K562 (cell line): ENCODE measurements around the gene AQP9. TPM values are rescaled to one million over a fixed set of nuclear protein-coding genes. Genes with fewer than 3 reads are reported as not detected.
A peak's percentile ranks its signal among the peaks of the same experiment; 100 is the strongest.

Experiments used
- ATAC-seq: fragments of 200-7000 bp; cut with Tn5 transposase; 3 replicates; pipeline ENCODE4 v1.9.1; 2020; ENCODE audit warnings: moderate library complexity
- BruUV-seq: library from RNA; stranded (reverse); fragments of 400-500 nt; replicated peaks from 2 replicates; lab custom pipeline; 2021; lab: Mats Ljungman, UMichigan
- CTCF ChIA-PET: fragments of 300-600 bp; formaldehyde crosslinking; extraction: SDS; loops from one replicate; lab custom pipeline; 2021; ENCODE audit warnings: low intra/inter-chr PET ratio; lab: Yijun Ruan, JAX
- POLR2A ChIA-PET: fragments of 300-600, 350-650 bp; sonication (Branson Sonifier 250); formaldehyde crosslinking; extraction: SDS; loops from one replicate; lab custom pipeline; 2021; ENCODE audit warnings: antibody characterized with exemption, inconsistent platforms; lab: Yijun Ruan, JAX
- DNase-seq, 4 experiments: peaks; one replicate each; pipeline versions ENCODE4 v3.0.0 to v3.0.0-alpha.2; 2011 to 2018; ENCODE audit warnings: low spot score in 3 of 4, mixed read lengths in 3 of 4; ENCODE audit errors: extremely low read depth in 1 of 4
- FAIRE-seq: peaks from 2 replicates; lab custom pipeline; 2011; peaks lifted over from hg19 to GRCh38; lab: Jason Lieb, UNC
- H2AFZ ChIP-seq: 2 replicates; pipeline ENCODE4 v1.6.0; 2011; ENCODE audit warnings: low read depth, low read length, control low read depth, inconsistent platforms
- H3K27ac ChIP-seq: fragments of 200-600 bp; 3 replicates; pipeline ENCODE4 v1.8.0; 2011; ENCODE audit warnings: low read depth, mild to moderate bottlenecking, control low read depth, inconsistent platforms, low read length, moderate library complexity, mixed read lengths; ENCODE audit errors: extremely low read depth
- H3K27me3 ChIP-seq, 2 experiments: fragments of 300-600 bp in 1 of 2; 2 replicates in 1 of 2; 3 replicates in 1 of 2; pipeline versions ENCODE4 v1.6.0 to v1.8.0; 2011; ENCODE audit warnings: inconsistent platforms in 2 of 2, low read length in 2 of 2, mild to moderate bottlenecking in 1 of 2, mixed read lengths in 1 of 2, moderate library complexity in 1 of 2; ENCODE audit not compliant: control insufficient read depth in 2 of 2, insufficient read depth in 2 of 2
- H3K36me3 ChIP-seq: fragments of 300-600 bp; 3 replicates; pipeline ENCODE4 v1.8.0; 2011; ENCODE audit warnings: mild to moderate bottlenecking, low read length, inconsistent platforms; ENCODE audit not compliant: control insufficient read depth, insufficient read depth
- H3K4me1 ChIP-seq, 2 experiments: fragments of 200-600 bp in 1 of 2; replicated peaks in 1 of 2; 2 replicates in 1 of 2; 3 replicates in 1 of 2; pipeline versions ENCODE4 v1.5.1 to v1.8.0; 2011; ENCODE audit warnings: inconsistent platforms in 2 of 2, low read length in 2 of 2, mild to moderate bottlenecking in 1 of 2, mixed read lengths in 1 of 2, moderate library complexity in 1 of 2; ENCODE audit not compliant: control insufficient read depth in 2 of 2, insufficient read depth in 2 of 2
- H3K4me2 ChIP-seq: 2 replicates; pipeline ENCODE4 v1.6.1; 2011; ENCODE audit warnings: low read length, control low read depth, inconsistent platforms, mixed read lengths; ENCODE audit not compliant: insufficient read depth
- H3K4me3 ChIP-seq: fragments of 200-600 bp; sonication (generic), shearing (Covaris generic); 2 replicates; pipeline ENCODE4 v1.5.1; 2016; ENCODE audit warnings: control low read depth, inconsistent platforms
- H3K79me2 ChIP-seq: fragments of 200-600 bp; 3 replicates; pipeline ENCODE4 v1.8.0; 2011; ENCODE audit warnings: low read length, inconsistent platforms; ENCODE audit not compliant: control insufficient read depth, insufficient read depth
- H3K9ac ChIP-seq, 2 experiments: 2 replicates each; pipeline versions ENCODE4 v1.6.0 to v1.6.1; 2011; ENCODE audit warnings: low read depth in 2 of 2, low read length in 2 of 2, control low read depth in 1 of 2, inconsistent platforms in 1 of 2, mild to moderate bottlenecking in 1 of 2, mixed read lengths in 1 of 2; ENCODE audit not compliant: insufficient read depth in 1 of 2
- H3K9me1 ChIP-seq: one replicate; pipeline ENCODE4 v1.6.0; 2011; ENCODE audit warnings: inconsistent platforms, mild to moderate bottlenecking, low read length, moderate library complexity; ENCODE audit not compliant: control insufficient read depth, insufficient read depth
- H3K9me3 ChIP-seq: replicated peaks from 2 replicates; pipeline ENCODE4 v1.5.1; 2011; ENCODE audit warnings: low read depth, low read length, inconsistent platforms; ENCODE audit not compliant: control insufficient read depth, insufficient read depth
- H4K20me1 ChIP-seq: replicated peaks from 2 replicates; pipeline ENCODE4 v1.6.1; 2011; ENCODE audit warnings: low read length, inconsistent platforms, mixed read lengths; ENCODE audit not compliant: control insufficient read depth, insufficient read depth
- CEBPB ChIP-seq: fragments of 450-650 bp; IDR thresholded peaks from 2 replicates; pipeline ENCODE4 v1.6.1; 2016; ENCODE audit warnings: missing genetic modification characterization, missing compliant biosample characterization
- DMBX1 ChIP-seq: fragments of 250-450 bp; sonication (Bioruptor Pico); IDR thresholded peaks from 2 replicates; pipeline ENCODE4 v1.8.0; 2022; ENCODE audit warnings: inconsistent platforms, mild to moderate bottlenecking, moderate library complexity, borderline replicate concordance
- NFYB ChIP-seq: IDR thresholded peaks from 2 replicates; pipeline ENCODE4 v1.6.1; 2011; ENCODE audit warnings: mild to moderate bottlenecking, moderate library complexity; ENCODE audit not compliant: insufficient read length; ENCODE audit errors: extremely low read depth
- ZBTB40 ChIP-seq, 2 experiments: fragments of 450-650 bp in 1 of 2; sonication (generic) in 1 of 2; formaldehyde crosslinking in 1 of 2; IDR thresholded peaks; 2 replicates each; pipeline versions ENCODE4 v1.7.1 to v1.9.0; 2016 to 2022; ENCODE audit warnings: inconsistent platforms in 1 of 2, mild to moderate bottlenecking in 1 of 2, missing genetic modification reagents in 1 of 2
- ZC3H11A ChIP-seq: IDR thresholded peaks from 2 replicates; pipeline ENCODE4 v1.6.1; 2012; ENCODE audit warnings: low read depth, low read length, improper control_type of control experiment
- WGBS: fragments of 100-300 bp; shearing (Covaris generic); methylation state at CpG from one replicate; pipeline ENCODE4 v1.1.6; 2016; ENCODE audit warnings: low coverage, mixed read lengths; ENCODE audit not compliant: insufficient coverage; ENCODE audit errors: missing lambda C conversion rate; 5-methylcytosine and 5-hydroxymethylcytosine counted together
- in situ Hi-C: fragments of 300-500 bp; cut with MboI; formaldehyde crosslinking; loops from 4 replicates; pipeline ENCODE4 v1.15.0; 2018; ENCODE audit warnings: inconsistent platforms, mixed read lengths
- intact Hi-C: fragments of 100-400 bp; cut with micrococcal nuclease; formaldehyde crosslinking; loops from 2 replicates; pipeline ENCODE4 v1.14.2; 2022
- polyA plus RNA-seq, 8 experiments: library from polyadenylated mRNA; depleted of rRNA in 4 of 8; stranded (reverse) in 5 of 8; unstranded in 3 of 8; fragments of >200 nt; fragmentation: Nextera tagmentation in 2 of 8; fragmentation: Illumina TruSeq in 1 of 8; extraction: Ambion mirVana in 2 of 8; extraction: Trizol in 1 of 8; gene quantifications; 2 replicates each; pipeline versions ENCODE4 v1.2.1 to v1.2.3, GENCODE V29; 2011 to 2014; ENCODE audit warnings: inconsistent platforms in 1 of 8, missing spikeins in 1 of 8
- total RNA-seq, 7 experiments: library from RNA; depleted of rRNA in 6 of 7; stranded (reverse); fragments of >200 nt in 6 of 7; fragmentation: Illumina TruSeq in 2 of 7; extraction: Trizol in 2 of 7; gene quantifications; 2 replicates each; pipeline versions ENCODE4 v1.2.1 to v1.2.3, GENCODE V29; 2011 to 2021; ENCODE audit warnings: low replicate concordance in 1 of 7

AQP9 gene
- total and polyA plus RNA-seq, 9 of the 15 experiments (the other 6 are each of a cell fraction or from before 2014, with no cell fraction given) = 0.04 to 0.33 (median 0.07) TPM; not detected in 4

DNA sequence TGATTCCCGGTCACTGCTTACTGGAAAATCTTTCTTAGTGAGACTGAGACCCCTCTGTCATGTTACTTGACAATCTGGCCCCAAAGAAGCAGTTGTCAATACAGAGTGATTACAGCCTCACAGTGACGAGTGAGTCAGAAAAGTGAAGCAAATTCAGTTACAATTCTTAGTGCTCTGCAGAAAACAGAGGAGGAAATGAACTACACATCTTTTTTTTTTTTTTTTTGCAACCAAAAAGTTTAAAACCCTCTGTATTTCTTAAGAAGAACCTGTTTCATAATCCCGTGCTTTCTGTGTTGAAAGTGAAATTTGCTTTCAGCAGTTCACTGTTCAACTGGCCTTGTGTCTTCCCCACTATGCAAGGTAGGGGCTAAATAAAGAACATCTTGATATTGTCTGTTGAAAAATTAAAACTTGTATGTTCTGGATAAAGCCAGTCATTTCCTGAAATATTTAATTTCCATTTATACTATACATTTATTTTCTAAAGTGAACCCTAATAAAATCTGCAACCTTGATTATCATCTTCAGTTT lies 1.9 kb downstream of the AQP9 start:
- Histone ChIP-seq H3K4me1 (peaks cover 0 to 26% of the 10 kb centered on the region in 2 experiments; a peak in 2 of 5 replicates), H3K4me3 (no peak overlapping the region), H3K9ac (no peak overlapping the region), H3K36me3 (no peaks in the 10 kb centered on the region), H3K9me1 (no peaks in the 10 kb centered on the region), H4K20me1 (no peaks in the 10 kb centered on the region), H3K27me3 (no peaks in the 10 kb centered on the region), H3K79me2 (no peaks in the 10 kb centered on the region), H2AFZ (0 out of 2 replicates have a peak overlapping the region, but pooled peaks have one; percentile 6), H3K27ac (no peak overlapping the region), H3K4me2 (no peak overlapping the region), H3K9me3 (no peaks in the 10 kb centered on the region)
- intact Hi-C loops = no loop called here
- BruUV-seq = no TSS peak
- no peak for ATAC-seq
- in situ Hi-C loops = no loop called here
- no peak for FAIRE-seq
- CTCF ChIA-PET = no interaction called here
- peak; percentile 20; the same call in 1 of the 2 replicates for TF ChIP-seq CEBPB (tag)
- no peak for TF ChIP-seq NFYB
- 24% methylated on average over 3 of the region's 3 CpGs for WGBS
- POLR2A ChIA-PET = no interaction called here
- DNase-seq = no peak

DNA sequence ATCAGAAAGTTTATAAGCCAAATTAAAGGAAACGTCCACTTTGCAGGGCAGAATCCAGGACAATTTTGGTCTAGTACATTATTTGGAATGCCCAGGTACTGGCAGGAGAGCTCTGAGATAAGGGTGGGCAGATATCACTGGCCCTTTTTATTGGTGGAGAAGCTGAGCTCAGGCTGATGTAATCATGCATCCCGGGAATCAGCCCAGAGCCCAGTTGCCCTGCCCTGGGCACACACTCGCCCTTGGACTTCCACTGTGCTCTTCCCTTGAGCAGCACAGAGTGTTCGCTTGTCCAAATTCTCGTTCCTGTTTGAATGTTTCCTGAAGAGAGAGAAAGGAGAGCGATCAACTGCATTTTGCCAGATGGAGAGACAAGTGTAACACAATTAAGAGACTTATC lies 3.7 kb downstream of the AQP9 start:
- no TSS peak for BruUV-seq
- DNase-seq = no peak
- POLR2A ChIA-PET = interaction anchor here (0.6 to 1.0 kb wide), 4 partner anchors 9 to 1138 kb away, joined by 3 to 4 read pairs (median 3); no protein-coding TSS in a partner anchor
- H3K36me3 ChIP-seq = no peaks in the 10 kb centered on the region
- in situ Hi-C loops = no loop called here
- no peaks in the 10 kb centered on the region for H3K9me3 ChIP-seq
- ATAC-seq = no peak; the same call in 1 of the 3 replicates
- H3K79me2 ChIP-seq = no peaks in the 10 kb centered on the region
- peaks cover 0 to 17% of the 10 kb centered on the region in 2 experiments; a peak in 2 of 5 replicates for H3K4me1 ChIP-seq
- H2AFZ ChIP-seq = peak overlapping the region; percentile 60
- no peak overlapping the region for H3K4me2 ChIP-seq
- CTCF ChIA-PET = no interaction called here
- no peak overlapping the region for H3K27ac ChIP-seq
- H3K27me3 ChIP-seq = no peaks in the 10 kb centered on the region
- no peak overlapping the region for H3K4me3 ChIP-seq
- H3K9me1 ChIP-seq = no peaks in the 10 kb centered on the region
- H4K20me1 ChIP-seq = no peaks in the 10 kb centered on the region
- intact Hi-C loops = no loop called here
- no peak for FAIRE-seq
- H3K9ac ChIP-seq = no peak overlapping the region
- 45% methylated on average over 6 of the region's 6 CpGs for WGBS
- no peak for TF ChIP-seq ZBTB40 (IDR thresholded peaks at IDR 0.05)
- TF ChIP-seq ZBTB40 (CRISPR knock-in tag; IDR thresholded peaks at IDR 0.05) = no peak
- TF ChIP-seq DMBX1 (CRISPR knock-in tag) = peak; percentile 70; the same call in 1 of the 2 replicates
- no peak for TF ChIP-seq ZC3H11A
